CD4-positive, alpha-beta T cell treated with Interleukin-21 for 1 hour (primary cell): ENCODE measurements around the gene ANKRD63.

ENCODE experiments used
- DNase-seq: peaks from one replicate; pipeline ENCODE4 v3.0.0-alpha.2; 2020

The ANKRD63 gene

GRCh38 chr15:40293905-40294895 is 11.3 kb upstream of the ANKRD63 start:
- DNase-seq: no peak

DNA sequence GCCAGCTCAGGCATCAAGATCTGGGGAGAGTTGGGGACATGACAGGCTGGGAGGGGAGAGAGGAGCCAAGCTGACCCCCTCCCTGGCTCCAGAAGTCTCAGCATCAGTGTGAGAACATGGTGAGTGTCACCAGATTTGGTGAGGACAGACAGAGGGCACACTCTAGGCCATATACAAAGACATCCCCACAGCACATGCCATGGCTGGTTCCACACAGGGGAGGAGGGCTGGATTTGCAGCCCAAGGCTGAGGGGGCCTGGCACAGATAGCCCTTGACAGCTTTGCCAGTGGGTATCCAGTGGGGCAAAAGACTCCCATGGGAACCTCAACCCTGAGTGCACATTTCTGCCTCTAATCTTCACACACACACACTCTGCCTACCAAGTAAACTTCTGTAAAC is 10.1 kb upstream of the ANKRD63 start:
- DNase-seq: no peak

DNA sequence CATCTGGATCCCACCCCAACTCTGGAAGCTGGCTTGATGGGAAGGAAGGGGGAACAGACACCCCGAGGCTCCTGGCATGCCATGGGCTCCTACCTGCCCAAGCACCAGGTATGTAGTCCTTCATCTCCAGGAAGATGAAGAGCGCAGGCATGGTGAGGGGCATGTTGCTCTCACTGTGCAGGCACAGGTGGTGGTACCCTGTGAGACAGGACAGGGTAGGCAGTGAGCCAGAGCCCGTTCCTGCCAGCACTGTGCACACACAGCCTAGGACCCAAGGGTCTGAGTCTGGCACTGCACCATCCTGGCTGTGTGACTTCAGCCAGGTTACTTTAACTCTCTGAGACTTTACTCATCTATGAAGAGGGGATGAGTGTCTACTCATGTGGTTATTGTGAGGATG is 9.4 kb upstream of the ANKRD63 start:
- no peak for DNase-seq

GRCh38 chr15:40290918-40291574 is 8.2 kb upstream of the ANKRD63 start:
- no peak for DNase-seq

DNA sequence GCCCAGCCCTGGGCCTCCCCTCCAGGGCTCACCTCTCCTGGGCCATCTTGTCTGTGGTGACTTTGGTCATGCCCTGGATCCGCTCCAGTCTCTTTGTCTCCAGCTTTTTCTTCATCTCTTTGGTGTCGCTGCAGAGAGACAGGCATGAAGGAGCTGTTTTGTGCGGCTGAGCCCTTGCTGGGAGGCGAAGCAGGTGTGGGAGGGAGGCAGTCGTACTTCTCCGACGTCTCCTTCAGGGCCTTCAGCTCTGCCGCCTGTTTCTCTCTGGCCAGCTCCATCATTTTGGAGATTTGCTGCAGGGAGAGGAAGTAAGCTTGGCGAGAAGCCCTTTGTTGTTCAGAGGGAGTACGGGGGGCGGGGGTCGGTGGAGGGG is 7.7 kb upstream of the ANKRD63 start:
- no peak for DNase-seq

GRCh38 chr15:40289140-40289775 is 6.4 kb upstream of the ANKRD63 start:
- no peak for DNase-seq

- DNase-seq: no peak
Observed at GRCh38 chr15:40287968-40288367, 5.1 kb upstream of the ANKRD63 start.

DNA sequence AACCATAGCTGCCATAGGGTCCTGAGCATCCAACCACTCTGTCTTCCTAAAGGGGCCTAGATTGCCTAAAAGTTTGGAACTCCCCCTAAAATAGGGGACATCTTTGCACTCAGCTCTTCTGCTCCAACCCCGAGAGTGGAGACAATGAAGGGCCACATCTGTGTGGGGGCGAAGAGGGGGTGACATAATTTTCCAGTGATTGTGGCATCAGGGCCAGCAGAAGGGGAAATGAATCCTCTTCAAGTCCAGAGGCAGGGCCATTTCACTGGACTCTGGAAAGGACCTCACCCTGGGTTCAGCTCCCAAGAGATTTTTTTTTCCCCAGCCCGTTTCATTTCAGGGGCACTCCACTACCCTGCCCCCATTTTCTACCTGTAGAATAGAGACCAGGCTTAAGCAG is 4.6 kb upstream of the ANKRD63 start:
- no peak for DNase-seq

DNA sequence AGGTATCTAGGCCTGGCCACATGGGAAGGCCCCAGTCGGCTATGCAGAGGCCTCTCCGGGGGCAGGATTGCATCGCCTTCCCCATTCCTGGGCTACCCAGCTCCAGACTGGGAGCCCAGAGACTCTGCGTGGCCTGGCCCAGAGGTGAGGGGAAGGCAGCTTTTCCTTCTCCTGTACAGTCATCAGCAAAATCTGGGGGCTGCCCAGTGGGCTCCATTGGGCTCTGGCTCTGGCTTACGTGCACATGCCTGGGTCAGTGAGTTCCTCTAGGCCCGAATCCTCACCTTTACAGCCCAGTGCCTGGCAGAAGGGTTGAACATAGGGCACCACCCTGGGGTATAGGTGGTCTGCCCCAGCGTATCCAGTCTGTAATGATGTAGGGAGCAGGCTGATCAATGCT is 3.9 kb upstream of the ANKRD63 start:
- DNase-seq: no peak

DNA sequence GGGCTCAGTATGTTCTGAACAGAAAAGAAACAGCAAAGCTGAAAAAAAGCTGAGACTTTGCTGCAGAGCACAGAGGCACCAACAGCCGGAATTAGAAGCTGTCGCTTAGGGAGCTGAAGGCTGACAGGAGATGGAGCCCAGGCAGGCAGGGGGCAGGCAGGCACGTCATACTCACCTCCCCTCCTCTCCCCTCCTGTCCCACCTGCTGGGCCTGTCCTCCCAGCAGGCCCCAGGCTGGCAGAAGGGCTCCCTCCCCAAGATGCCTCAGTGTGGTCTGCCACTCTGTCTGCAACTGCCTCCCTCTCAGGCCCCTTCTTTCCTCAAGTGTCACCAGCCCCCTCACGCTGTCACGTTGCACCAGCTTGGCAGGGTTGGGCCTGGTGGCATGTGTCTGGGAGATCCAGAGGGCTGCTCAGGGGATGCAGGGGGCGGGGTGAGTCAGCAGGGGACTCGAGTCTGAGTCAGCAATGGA is 3.2 kb upstream of the ANKRD63 start:
- no peak for DNase-seq

GRCh38 chr15:40285554-40286011 is 2.7 kb upstream of the ANKRD63 start:
- DNase-seq: no peak

DNA sequence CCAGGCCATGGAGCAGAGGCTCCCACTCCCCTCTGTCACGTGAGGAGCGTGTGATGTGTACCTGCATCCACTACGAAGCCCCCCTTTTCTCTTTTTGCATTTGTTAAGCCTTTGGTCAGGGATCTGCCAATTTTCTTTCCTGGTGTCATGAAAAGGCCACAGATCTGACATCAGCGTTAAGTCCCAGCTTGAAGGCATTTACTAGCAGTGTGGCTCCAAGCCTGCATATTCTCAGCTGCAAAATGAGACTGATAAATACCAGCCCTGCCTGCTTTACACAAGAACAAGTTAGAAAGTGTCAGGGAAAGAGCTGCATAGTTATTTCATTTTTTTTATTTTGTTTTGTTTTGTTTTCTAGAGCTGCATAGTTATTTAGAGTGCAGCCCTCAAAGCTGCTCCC is 2.3 kb upstream of the ANKRD63 start:
- DNase-seq: no peak

GRCh38 chr15:40283615-40284300 is 894 bp upstream of the ANKRD63 start:
- no peak for DNase-seq

- peak; percentile 56 for DNase-seq
Observed at GRCh38 chr15:40282147-40282868, 556 bp downstream of the ANKRD63 start.

DNA sequence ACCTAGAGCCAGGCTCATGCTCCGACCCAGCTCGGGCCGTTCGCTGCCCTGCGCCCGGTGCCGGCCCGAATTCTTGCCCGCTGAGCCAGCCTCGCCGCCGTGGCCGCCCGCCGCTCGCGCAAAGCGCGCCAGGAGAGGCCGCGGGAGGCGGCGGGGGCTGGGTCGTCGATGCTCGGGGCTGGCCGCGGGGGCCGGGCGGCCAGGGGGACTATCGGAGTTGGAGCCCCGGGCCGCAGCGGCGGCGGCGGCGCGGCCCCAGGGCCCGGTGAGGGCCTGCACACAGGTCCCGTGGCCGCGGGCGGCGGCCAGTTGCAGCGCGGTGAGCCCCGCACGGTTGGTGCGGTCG is 1.1 kb downstream of the ANKRD63 start:
- DNase-seq: no peak

- DNase-seq: no peak
Observed at GRCh38 chr15:40281057-40281800, 1.6 kb downstream of the ANKRD63 start.

DNA sequence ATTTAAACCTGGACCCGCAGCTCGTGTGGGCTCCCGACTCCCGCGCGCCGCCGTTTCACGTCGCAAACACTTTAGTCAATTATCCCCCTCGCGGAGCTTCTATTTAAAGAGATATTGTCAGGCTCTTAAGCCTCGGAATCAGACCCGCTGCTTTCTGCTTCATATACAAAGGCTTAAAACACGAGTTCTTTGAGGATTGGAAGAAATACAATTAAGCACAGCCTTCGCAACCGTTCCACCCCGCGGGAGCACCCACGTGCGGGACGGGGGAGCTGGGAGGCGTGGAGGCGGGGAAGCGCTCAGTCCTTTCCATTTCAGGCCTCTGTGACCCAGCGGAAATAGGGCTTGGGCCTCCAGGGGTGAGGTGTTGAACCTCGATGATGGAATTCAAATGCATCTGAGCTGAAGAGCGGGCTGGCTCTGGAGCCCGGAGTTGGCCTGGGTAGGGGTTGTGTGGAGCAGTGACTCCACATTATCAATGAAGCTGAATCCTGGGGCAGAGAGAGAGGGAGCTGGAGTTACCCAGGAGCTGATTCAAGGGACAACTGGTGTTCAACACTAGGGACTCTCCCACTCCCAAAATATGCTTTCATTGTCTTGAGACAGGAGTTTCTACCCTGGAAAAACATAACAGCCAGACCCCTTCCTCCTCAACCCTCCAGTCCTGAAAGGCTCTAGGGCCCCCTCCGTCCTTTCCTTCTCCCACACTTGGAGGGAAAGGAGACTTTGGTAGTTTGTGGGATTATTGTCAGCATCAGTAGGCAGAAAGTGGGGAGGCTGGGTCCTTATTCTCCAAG is 2.4 kb downstream of the ANKRD63 start:
- DNase-seq: no peak

- DNase-seq: peak; percentile 67
Observed at GRCh38 chr15:40279437-40280141, 3.3 kb downstream of the ANKRD63 start.

- no peak for DNase-seq
Observed at GRCh38 chr15:40278026-40278425, 4.8 kb downstream of the ANKRD63 start.

DNA sequence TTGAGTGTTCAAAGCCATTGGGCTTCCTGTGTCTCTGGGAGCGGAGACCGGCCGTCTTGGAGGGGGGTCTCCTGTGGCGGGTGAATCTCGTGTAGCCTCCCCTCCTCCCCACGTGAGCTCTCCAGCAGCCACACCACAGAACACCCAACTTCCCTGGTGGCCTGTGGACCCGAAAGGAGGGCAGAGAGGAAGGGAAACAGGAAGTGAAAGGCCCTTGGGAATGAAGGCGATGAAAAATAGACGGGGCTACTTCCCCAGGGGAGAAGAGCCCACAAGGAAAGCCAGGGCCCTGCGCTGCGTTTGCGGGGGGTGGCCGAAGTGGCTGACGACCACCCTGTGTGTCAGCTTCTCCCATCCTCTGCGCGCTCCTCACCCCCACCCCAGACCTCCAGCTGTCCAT is 5.4 kb downstream of the ANKRD63 start:
- DNase-seq: no peak
